GM23248 (cell line): Measurements from ENCODE around the gene TMCO4. TPM values are rescaled to one million over a fixed set of nuclear protein-coding genes. Genes with fewer than 3 reads are reported as not detected.
A peak's percentile ranks its signal among the peaks of the same experiment; 100 is the strongest.

ENCODE experiments used
- DNase-seq: peaks from one replicate; pipeline ENCODE4 v3.0.0-alpha.2; 2015
- H2AFZ ChIP-seq: fragments of 200-600 bp; sonication (generic); 2 replicates; pipeline ENCODE4 v1.6.1; 2016; ENCODE audit warnings: antibody characterized with exemption
- H3F3A ChIP-seq: fragments of 200-600 bp; sonication (generic); 2 replicates; pipeline ENCODE4 v1.6.1; 2016; ENCODE audit warnings: mild to moderate bottlenecking, antibody characterized with exemption, mixed run types; ENCODE audit not compliant: insufficient read depth
- H3K27ac ChIP-seq: fragments of 200-600 bp; sonication (generic); 2 replicates; pipeline ENCODE4 v1.5.1; 2016; ENCODE audit warnings: mild to moderate bottlenecking
- H3K27me3 ChIP-seq: fragments of 200-600 bp; sonication (generic); replicated peaks from 2 replicates; pipeline ENCODE4 v1.6.1; 2016; ENCODE audit warnings: mild to moderate bottlenecking; ENCODE audit not compliant: insufficient read depth
- H3K36me3 ChIP-seq: fragments of 200-600 bp; sonication (generic); 2 replicates; pipeline ENCODE4 v1.6.1; 2016; ENCODE audit warnings: low read depth, mild to moderate bottlenecking
- H3K4me1 ChIP-seq: fragments of 200-600 bp; sonication (generic); 2 replicates; pipeline ENCODE4 v1.6.1; 2016; ENCODE audit warnings: mild to moderate bottlenecking; ENCODE audit not compliant: insufficient read depth
- H3K4me2 ChIP-seq: fragments of 200-600 bp; sonication (generic); one replicate; pipeline ENCODE4 v1.6.1; 2016; ENCODE audit warnings: mild to moderate bottlenecking; ENCODE audit not compliant: unreplicated experiment
- H3K4me3 ChIP-seq: fragments of 200-600 bp; sonication (generic); 2 replicates; pipeline ENCODE4 v1.5.1; 2016; ENCODE audit warnings: mild to moderate bottlenecking
- H3K79me2 ChIP-seq: fragments of 200-600 bp; sonication (generic); 2 replicates; pipeline ENCODE4 v1.6.1; 2016; ENCODE audit warnings: mild to moderate bottlenecking; ENCODE audit not compliant: insufficient read depth
- H3K9ac ChIP-seq: fragments of 200-600 bp; sonication (generic); 2 replicates; pipeline ENCODE4 v1.6.1; 2016; ENCODE audit warnings: mild to moderate bottlenecking
- H3K9me2 ChIP-seq: fragments of 200-600 bp; sonication (generic); 2 replicates; pipeline ENCODE4 v1.6.1; 2016; ENCODE audit warnings: mixed run types, mild to moderate bottlenecking, moderate library complexity; ENCODE audit not compliant: insufficient read depth
- H3K9me3 ChIP-seq: fragments of 200-600 bp; sonication (generic); one replicate; pipeline ENCODE4 v1.6.1; 2017; ENCODE audit warnings: low read depth
- H4K20me1 ChIP-seq: fragments of 200-600 bp; sonication (generic); 2 replicates; pipeline ENCODE4 v1.6.0; 2016; ENCODE audit not compliant: insufficient read depth
- EZH2 ChIP-seq: fragments of 200-600 bp; sonication (generic); IDR thresholded peaks from 2 replicates; pipeline ENCODE4 v1.6.1; 2018; ENCODE audit warnings: antibody characterized with exemption, mild to moderate bottlenecking; ENCODE audit not compliant: insufficient read depth, poor library complexity, severe bottlenecking
- EZH2phosphoT487 ChIP-seq: fragments of 200-600 bp; sonication (generic); IDR thresholded peaks from 2 replicates; pipeline ENCODE4 v1.6.1; 2018; ENCODE audit warnings: antibody characterized with exemption, moderate library complexity, mild to moderate bottlenecking, low read depth; ENCODE audit not compliant: insufficient read depth
- WGBS, 2 experiments: methylation state at CpG; one replicate each; pipeline ENCODE4 v1.1.6; 2015 to 2017; ENCODE audit warnings: low lambda C conversion rate in 2 of 2, low coverage in 1 of 2; ENCODE audit errors: missing lambda C conversion rate in 2 of 2; 5-methylcytosine and 5-hydroxymethylcytosine counted together
- in situ Hi-C: fragments of 300-500 bp; cut with MboI; formaldehyde crosslinking; loops from 2 replicates; pipeline ENCODE4 v1.15.0; 2020
- polyA plus RNA-seq: library from polyadenylated mRNA; unstranded; fragments of >200 nt; fragmentation: Nextera tagmentation; extraction: Ambion mirVana; gene quantifications from 2 replicates; pipeline ENCODE4 v1.2.1, GENCODE V29; 2016
- total RNA-seq: library from RNA; depleted of rRNA; stranded (reverse); fragments of >200 nt; shearing (Covaris generic); gene quantifications from 2 replicates; pipeline ENCODE4 v1.2.3, GENCODE V29; 2014

TMCO4 gene
- total and polyA plus RNA-seq, 2 experiments from 2014 or later = 10.5 to 24.5 TPM

DNA sequence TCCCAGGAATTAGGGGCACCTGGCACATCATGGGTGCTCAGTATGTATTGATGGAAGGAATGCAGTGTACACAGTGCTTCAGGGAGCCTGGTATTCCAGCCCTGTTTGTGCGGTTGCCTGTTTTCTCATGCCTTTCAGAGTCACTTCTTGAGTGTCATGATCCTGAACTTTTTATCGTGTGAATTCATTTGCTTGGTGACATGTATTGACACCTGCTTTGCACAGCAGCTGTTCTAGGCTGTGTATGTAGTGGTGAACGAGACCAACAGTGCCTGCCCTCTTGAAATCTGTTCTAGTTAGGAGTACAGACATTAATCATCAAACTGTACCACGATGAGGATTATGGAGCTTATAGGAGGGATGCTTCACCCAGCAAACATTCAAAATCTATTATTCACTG is 128.9 kb downstream of the TMCO4 start:
- no peaks in the 10 kb centered on the region for H3K4me1 ChIP-seq
- WGBS, 2 experiments = 55 to 58% methylated on average over 4 of the region's 4 CpGs
- H3K36me3 ChIP-seq = no peaks in the 10 kb centered on the region
- H4K20me1 ChIP-seq = no peaks in the 10 kb centered on the region
- H3K79me2 ChIP-seq = no peaks in the 10 kb centered on the region
- H3K4me2 ChIP-seq = no peak overlapping the region
- no peak overlapping the region for H3K4me3 ChIP-seq
- H3K9me3 ChIP-seq = no peaks in the 10 kb centered on the region
- no peaks in the 10 kb centered on the region for H3K9me2 ChIP-seq
- peaks cover 6% of the 10 kb centered on the region; the same call in 1 of the 2 replicates for H3K27me3 ChIP-seq
- no peak for DNase-seq
- H3K9ac ChIP-seq = no peak overlapping the region
- no peak overlapping the region for H3K27ac ChIP-seq
- in situ Hi-C loops = no loop called here
- peaks cover 3% of the 10 kb centered on the region; the same call in 1 of the 2 replicates for H3F3A ChIP-seq
- no peak for TF ChIP-seq EZH2
- TF ChIP-seq EZH2phosphoT487 = no peak
- no peak overlapping the region for H2AFZ ChIP-seq

DNA sequence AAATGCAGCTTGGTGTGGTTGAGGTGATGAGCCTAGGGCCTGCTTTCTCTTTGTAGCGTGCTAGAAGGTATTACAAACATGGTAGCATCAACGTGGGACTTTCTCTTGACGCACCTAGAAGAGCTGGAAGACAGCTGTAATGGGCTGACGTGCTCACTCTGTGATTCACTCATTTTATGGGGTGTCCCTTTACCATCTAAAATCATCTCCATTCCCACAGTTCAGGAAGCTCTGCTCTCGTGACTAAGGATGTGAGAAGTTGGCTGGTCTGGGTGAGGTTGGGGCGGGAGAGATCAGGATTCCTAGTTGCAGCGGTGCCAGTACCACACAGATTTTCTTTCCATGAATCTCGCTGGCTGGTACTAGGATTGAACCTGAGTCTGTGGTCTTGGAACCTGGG is 130.8 kb downstream of the TMCO4 start:
- H3K4me3 ChIP-seq = no peak overlapping the region
- H3K27ac ChIP-seq = no peak overlapping the region
- in situ Hi-C loops = no loop called here
- H3K79me2 ChIP-seq = no peaks in the 10 kb centered on the region
- no peak overlapping the region for H3K4me2 ChIP-seq
- no peaks in the 10 kb centered on the region for H3K4me1 ChIP-seq
- no peaks in the 10 kb centered on the region for H3K36me3 ChIP-seq
- H2AFZ ChIP-seq = no peak overlapping the region
- H3K9ac ChIP-seq = no peak overlapping the region
- WGBS, 2 experiments = 69 to 70% methylated on average over 8 of the region's 8 CpGs
- H3K9me2 ChIP-seq = no peaks in the 10 kb centered on the region
- H4K20me1 ChIP-seq = no peaks in the 10 kb centered on the region
- H3K27me3 ChIP-seq = peaks cover 22% of the 10 kb centered on the region
- no peaks in the 10 kb centered on the region for H3F3A ChIP-seq
- H3K9me3 ChIP-seq = no peaks in the 10 kb centered on the region
- no peak for TF ChIP-seq EZH2
- no peak for TF ChIP-seq EZH2phosphoT487
- DNase-seq = peak; percentile 28

DNA sequence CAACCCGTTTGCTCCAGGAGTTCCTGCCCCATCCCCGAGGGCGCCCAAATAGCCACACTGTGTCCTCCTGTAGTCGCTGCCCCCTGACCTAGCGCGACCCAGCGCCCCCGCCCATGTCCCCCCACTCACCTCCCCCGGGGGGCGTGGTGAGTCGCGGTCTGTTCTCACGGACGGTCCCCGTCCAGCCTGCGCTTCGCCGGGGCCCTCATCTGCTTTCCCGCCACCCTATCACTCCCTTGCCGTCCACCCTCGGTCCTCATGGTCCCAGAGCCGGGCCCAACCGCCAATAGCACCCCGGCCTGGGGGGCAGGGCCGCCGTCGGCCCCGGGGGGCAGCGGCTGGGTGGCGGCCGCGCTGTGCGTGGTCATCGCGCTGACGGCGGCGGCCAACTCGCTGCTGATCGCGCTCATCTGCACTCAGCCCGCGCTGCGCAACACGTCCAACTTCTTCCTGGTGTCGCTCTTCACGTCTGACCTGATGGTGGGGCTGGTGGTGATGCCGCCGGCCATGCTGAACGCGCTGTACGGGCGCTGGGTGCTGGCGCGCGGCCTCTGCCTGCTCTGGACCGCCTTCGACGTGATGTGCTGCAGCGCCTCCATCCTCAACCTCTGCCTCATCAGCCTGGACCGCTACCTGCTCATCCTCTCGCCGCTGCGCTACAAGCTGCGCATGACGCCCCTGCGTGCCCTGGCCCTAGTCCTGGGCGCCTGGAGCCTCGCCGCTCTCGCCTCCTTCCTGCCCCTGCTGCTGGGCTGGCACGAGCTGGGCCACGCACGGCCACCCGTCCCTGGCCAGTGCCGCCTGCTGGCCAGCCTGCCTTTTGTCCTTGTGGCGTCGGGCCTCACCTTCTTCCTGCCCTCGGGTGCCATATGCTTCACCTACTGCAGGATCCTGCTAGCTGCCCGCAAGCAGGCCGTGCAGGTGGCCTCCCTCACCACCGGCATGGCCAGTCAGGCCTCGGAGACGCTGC is 133.9 kb downstream of the TMCO4 start:
- Histone ChIP-seq H2AFZ (no peak overlapping the region), H3K27ac (no peak overlapping the region), H3K9me3 (no peaks in the 10 kb centered on the region), H4K20me1 (no peaks in the 10 kb centered on the region), H3K36me3 (no peaks in the 10 kb centered on the region), H3K9ac (no peak overlapping the region), H3K4me2 (no peak overlapping the region), H3K9me2 (no peaks in the 10 kb centered on the region), H3K27me3 (peaks cover 25% of the 10 kb centered on the region), H3K79me2 (no peaks in the 10 kb centered on the region), H3F3A (no peaks in the 10 kb centered on the region), H3K4me3 (no peak overlapping the region), H3K4me1 (no peaks in the 10 kb centered on the region)
- TF ChIP-seq EZH2phosphoT487 (0 out of 2 replicates have a peak, but pooled peaks have one; percentile 51), EZH2 (no peak)
- WGBS, 2 experiments = 16 to 20% methylated on average over 47 to 80 of the region's 84 CpGs
- DNase-seq = peak; percentile 45
- in situ Hi-C loops = no loop called here

DNA sequence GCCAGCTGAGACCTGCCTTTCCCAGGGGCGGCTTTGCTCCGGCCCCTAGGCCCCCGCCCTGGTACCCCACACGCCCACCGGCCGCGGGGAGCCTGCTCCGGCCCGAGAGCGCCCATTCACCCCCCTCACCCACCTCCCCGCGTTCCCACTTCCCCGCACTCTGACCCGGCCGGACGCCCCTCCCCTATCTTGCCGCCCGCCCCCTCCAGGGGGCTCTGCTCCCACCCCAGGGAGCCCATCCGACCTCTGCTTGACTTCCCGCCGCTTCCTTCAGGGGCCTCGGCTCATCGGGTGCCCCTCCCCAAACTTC is 134.6 kb downstream of the TMCO4 start:
- 0 to 2% methylated on average over 4 to 23 of the region's 23 CpGs for WGBS, 2 experiments
- Histone ChIP-seq H3K9me2 (no peaks in the 10 kb centered on the region), H4K20me1 (no peaks in the 10 kb centered on the region), H3F3A (0 out of 2 replicates have a peak, but pooled peaks cover 3% of the 10 kb centered on the region), H3K36me3 (no peaks in the 10 kb centered on the region), H3K27me3 (peaks cover 25% of the 10 kb centered on the region), H3K9me3 (no peaks in the 10 kb centered on the region), H2AFZ (no peak overlapping the region), H3K27ac (no peak overlapping the region), H3K4me2 (peak overlapping the region; percentile 62), H3K4me3 (peak overlapping the region; percentile 58; the same call in 1 of the 2 replicates), H3K9ac (no peak overlapping the region), H3K79me2 (no peaks in the 10 kb centered on the region), H3K4me1 (no peaks in the 10 kb centered on the region; the same call in 1 of the 2 replicates)
- in situ Hi-C loops = no loop called here
- TF ChIP-seq EZH2 (peak; percentile 64), EZH2phosphoT487 (no peak; the same call in 1 of the 2 replicates)
- no peak for DNase-seq
